NCI-H460 (cell line): ENCODE results near the gene LBP. TPM values are rescaled to one million over a fixed set of nuclear protein-coding genes. Genes with fewer than 3 reads are reported as not detected.
"Not testable (repeated sequence)": the region's sequence is repeated elsewhere in the genome, so short reads cannot be mapped to it uniquely, and the experiment has no call there.

Experiments
- DNase-seq: peaks from one replicate; pipeline ENCODE4 v3.0.0-alpha.2; 2016; ENCODE audit warnings: low read depth; ENCODE audit errors: extremely low read depth
- total RNA-seq: library from RNA; depleted of rRNA; stranded (reverse); fragments of >200 nt; shearing (Covaris generic); gene quantifications from 2 replicates; pipeline ENCODE4 v1.2.3, GENCODE V29; 2014

The LBP gene
- total RNA-seq, 1 experiment from 2014 or later: not detected

DNA sequence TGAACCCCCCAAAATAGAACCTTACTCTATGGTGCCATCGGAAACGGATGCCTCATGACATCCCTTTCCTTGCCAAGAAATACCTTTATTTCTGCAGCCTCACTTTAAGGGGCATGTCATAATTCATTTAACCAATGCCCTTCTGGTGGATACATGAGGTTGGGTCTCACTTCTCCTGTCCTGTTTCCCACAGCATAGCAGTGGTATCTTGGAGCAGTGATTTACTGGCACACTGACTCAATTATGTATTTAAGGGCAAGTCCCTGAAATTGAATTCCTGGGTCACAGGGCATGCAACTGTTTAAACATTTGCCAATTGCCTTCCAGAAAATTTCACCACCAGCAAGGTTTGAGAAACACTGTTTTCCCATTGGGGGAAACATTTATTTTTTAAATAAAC lies 639 bp upstream of the LBP start:
- DNase-seq: no peak

- DNase-seq: no peak
Measured at GRCh38 chr20:38346741-38347140, 459 bp downstream of the LBP start.

DNA sequence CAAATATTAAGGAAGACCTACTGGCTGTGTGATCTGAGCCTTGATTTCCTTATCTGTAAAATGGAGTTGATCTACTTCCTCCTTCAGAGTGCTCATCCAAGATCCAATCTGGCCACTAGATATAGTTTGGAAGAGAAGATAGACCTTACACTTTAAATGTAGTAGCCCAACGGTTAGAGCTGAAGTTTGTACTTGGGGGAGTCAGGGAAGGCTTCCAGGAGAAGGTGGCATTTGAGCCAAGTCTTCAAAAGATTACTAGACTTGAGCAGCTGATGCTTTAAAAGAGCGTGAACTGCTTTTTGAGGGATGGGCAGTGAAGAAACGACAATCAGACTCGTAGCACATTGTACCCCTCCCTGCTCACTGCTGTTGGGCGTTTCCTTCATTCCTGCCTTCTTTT lies 3.6 kb downstream of the LBP start:
- no peak for DNase-seq

DNA sequence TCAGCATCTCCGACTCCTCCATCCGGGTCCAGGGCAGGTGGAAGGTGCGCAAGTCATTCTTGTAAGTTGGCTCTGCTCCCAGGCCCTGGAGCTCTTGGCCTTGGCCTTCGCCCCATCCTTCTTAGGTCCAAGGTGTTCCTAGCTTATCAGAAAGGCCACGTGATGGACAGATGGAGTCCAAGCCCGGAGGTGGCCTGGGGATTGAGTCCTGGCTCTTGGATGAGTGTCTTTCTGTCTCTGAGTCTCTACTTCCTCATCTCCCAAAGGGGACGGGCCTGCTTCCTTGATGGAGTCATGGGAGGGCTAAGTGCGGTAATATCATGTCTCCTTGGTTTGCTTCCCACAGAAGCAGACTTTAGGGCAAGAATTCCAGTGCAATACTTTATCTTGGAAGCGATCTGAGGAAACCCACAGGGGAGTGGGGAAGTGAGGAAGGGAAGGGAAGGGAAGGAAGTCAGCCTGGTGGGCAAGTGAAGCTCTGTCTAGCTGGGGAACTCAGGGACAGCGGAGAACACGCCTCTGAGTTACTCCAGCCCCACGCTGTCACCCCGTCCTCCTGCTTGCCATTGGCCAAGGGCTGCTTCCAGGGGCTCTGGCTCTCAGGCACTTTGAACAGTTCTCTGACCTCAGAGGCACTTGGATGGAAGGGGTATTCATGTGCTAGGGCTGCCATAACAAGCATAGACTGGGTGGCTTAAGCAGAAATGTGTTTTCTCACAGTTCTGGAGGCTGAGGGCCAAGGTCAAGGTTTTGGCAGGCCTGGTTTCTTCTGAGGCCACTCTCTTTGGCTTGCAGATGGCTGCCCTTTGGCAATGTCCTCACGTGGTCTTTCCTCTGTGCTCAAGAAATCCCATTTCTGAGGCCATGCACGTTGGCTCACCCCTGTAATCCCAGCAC lies 4.8 kb downstream of the LBP start:
- no peak for DNase-seq

DNA sequence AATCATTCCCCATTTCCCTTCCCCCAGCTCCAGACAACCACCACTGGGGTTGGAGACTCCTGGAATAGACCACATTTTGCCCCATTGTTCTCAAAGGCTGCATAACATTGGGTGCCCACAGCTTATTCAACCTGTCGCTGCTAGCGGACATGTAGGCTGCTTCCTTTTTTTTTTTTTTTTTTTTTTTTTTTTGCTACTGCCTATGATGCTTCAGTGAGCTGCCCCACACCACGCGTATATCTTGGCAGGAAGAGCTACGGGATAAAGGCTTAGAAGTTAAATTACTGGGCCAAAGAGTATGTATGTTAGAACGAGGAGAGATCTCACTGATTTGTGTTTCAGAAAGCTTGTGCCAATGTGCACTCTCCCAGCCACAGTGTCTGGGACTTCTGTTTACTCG lies 7.0 kb downstream of the LBP start:
- DNase-seq: no peak

DNA sequence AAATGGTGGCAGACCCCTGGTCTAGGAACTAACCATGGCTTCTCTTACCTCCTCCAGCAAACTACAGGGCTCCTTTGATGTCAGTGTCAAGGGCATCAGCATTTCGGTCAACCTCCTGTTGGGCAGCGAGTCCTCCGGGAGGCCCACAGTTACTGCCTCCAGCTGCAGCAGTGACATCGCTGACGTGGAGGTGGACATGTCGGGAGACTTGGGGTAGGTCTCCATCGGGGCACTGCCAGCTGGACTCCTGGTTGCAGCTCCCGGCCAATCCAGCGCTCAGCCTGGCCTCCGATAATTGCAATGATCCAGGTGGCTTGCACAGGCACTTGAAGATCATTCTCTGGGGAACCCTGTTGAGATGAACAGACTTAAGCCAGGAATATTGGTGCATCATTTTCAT lies 7.9 kb downstream of the LBP start:
- no peak for DNase-seq

- no peak for DNase-seq
Measured at GRCh38 chr20:38355161-38356012, 9.1 kb downstream of the LBP start.

- no peak for DNase-seq
Measured at GRCh38 chr20:38357653-38358207, 11.4 kb downstream of the LBP start.

- no peak for DNase-seq
Measured at GRCh38 chr20:38358556-38358955, 12.3 kb downstream of the LBP start.

GRCh38 chr20:38363004-38363747 lies 16.9 kb downstream of the LBP start:
- no peak for DNase-seq

GRCh38 chr20:38369389-38369788 lies 23.1 kb downstream of the LBP start:
- no peak for DNase-seq

DNA sequence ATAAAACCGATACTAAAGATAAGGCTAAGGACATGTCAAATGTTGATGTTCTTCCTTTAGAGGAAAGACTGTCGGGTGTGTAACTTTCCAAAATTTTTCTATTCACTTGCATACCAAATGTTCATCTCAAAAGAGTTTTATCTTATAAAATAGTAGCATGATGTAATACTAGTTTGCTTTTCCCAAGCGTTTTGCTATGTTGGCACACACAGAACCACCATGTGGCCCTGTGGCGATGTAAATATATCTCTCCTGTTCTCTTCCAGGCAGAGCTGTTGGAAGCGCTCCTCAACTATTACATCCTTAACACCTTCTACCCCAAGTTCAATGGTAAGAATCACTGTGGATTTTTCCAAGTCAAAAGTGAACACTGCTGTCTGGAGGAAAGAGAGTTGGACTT lies 26.5 kb downstream of the LBP start:
- no peak for DNase-seq

- no peak for DNase-seq
Measured at GRCh38 chr20:38373231-38373867, 27.1 kb downstream of the LBP start.

DNA sequence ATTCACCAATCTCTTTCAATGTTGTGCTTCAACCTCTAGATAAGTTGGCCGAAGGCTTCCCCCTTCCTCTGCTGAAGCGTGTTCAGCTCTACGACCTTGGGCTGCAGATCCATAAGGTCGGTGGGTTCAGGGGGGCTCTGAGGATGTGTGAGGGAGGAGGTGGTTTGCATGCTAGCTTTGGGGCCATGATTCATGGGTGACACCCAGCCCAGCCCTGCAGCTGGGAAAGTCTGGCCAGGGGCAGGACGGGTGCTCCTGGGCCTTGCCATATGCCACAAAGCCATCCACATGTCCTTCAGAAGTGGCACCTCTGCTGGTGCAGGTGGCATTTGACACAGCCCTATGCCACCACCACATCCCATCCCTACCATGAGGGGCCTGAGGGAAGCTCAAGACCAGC lies 27.6 kb downstream of the LBP start:
- no peak for DNase-seq

DNA sequence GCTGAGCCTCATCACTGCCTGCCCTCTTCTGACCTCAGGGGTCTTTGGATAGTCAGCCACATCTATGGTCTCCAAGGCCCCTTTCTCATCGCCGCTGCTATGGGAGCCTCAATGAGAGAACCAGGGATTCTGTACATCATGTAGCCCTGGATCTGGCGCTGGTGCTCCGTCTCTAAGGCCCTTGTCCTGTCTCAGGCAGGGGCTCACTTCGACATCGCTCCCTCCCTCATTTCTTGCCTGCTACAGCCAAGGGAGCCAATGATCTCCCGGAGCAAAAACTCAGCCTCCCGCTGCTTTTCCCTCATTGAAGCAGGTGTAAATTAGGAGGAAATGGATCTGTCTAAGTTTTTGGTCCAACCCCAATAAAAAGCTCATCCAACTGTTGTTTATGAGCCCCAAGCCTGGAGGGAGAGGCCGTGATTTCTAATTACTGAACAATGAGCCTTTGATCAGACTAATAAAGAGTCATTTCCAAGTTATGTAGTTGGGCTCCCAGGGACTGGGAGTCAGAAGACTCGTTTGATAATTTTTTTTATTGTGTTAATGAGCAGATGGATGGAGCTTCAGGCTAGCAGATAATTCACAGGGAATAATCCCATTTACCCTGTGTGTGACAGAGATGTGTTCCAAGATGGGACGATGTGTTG lies 30.9 kb downstream of the LBP start:
- DNase-seq: no peak

GRCh38 chr20:38377838-38378237 lies 31.6 kb downstream of the LBP start:
- not testable (repeated sequence) for DNase-seq

- DNase-seq: no peak
Measured at GRCh38 chr20:38383147-38383546, 36.9 kb downstream of the LBP start.

DNA sequence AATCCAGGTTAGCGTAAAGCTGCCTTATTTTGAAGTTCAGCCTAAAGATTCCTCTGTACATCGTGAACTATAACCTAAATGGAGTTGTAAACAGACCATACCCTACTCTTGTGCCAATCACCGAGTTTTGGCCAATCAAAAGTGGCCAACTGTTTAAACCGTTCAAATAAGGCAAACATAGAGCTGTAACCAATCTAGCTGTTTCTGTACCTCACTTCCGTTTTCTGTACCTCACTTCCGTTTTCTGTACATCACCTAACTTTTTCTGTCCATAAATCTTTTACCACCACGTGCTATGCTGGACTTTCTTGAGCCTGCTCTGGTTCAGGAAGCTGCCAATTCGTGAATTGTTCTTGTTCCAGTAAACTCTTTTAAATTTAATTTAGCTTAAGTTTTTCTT lies 39.7 kb downstream of the LBP start:
- no peak for DNase-seq

DNA sequence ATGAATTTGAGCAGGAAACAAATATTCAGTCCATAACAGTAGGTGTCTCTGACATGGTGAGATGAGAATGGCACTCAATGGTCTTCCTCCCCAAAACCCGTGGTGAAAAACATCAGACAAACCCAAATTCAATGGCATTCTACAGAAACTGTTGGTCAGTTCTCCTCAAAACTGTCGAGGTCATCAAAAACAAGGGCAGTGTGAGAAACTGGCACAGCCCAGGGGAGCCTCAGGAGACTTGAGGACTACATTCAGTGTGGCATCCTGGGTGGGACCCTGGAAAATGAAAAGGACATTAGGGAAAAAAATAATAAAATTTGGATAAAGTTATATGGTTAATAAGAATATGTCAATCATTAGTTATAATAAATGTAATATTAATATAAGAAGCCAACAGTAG lies 40.6 kb downstream of the LBP start:
- no peak for DNase-seq

DNA sequence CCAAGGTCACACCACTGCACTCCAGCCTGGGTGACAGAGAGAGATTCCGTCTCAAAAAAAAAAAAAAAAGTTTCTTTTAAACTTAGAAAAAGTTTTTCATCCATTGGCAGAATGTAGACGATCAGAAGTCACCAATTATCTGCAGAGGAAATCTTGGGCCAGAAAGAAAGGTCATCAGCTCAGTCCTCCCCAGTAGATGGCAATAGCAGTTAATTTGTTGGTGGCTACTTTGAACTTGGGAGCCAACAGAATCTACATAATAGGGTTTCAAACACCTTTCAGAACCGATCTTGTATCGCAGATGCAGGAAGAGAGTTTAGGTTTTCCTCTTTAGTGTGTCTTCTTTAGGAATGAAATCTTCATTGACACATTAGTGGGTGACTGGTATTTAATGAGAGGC lies 41.7 kb downstream of the LBP start:
- DNase-seq: no peak
